Fibroblast of peridontal ligament (primary cell): ENCODE data around the gene TSPAN14.

Experiments used
- DNase-seq: peaks from one replicate; pipeline ENCODE4 v3.0.0-alpha.2; 2010; ENCODE audit errors: extremely low read depth

The TSPAN14 gene

DNA sequence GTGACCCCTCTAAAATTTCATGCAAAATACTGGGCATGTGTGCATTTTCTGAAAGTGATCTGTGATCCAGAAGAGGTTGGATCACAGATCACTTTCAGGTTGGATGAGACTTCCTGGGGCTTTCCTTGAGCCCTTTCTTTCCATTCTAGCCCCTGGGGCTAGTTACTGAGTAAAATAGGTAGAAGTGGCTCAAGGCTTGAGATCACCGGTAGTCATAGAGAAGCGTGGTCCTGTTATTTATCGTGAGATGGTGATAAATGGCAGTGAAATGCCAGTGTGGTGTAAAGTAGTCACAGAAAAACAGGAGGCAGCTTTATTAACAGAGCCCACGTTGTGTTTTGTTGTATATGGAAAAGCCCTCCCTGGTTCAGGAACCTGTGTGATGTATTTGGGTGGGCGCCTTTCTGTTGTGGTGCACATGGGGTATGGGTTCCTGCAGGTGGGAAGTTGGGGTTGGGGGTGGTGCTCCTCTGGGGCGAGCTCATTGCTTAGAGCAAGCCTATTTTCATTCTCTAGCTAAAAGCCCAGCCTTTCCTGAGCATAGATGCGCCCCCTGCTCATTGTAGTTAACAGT is 49.6 kb downstream of the TSPAN14 start:
- DNase-seq, result no peak

DNA sequence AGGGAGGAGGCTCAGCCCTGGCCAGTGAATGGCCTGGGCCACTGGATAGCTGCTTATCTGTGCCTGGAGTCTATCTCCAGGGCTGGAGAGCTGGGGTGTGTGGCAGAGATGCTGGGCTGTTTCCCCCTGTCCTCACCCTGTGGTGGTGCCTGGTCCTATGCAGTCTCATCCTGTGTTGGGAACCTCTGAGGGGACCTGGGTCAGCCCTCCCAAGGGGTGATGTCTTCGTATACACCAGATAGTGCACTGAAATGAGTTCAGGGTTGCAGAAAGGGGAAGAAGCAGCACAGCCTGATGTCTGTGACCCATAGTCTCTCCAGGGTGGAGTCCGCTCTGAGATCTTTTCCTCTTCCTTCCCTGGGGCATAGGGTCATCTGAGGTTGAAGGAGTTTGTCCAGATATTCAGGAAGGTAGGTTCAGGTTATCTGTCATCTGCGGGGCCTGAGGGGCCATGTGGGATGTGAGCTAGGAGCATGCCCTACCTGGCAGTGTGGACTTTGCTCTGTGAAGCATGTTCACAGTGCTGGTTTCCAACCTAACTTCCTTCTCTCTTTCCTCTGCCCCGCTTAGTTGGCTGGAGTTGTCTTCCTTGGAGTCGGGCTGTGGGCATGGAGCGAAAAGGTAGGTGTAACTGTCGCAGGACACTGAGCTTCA is 50.2 kb downstream of the TSPAN14 start:
- no peak for DNase-seq

DNA sequence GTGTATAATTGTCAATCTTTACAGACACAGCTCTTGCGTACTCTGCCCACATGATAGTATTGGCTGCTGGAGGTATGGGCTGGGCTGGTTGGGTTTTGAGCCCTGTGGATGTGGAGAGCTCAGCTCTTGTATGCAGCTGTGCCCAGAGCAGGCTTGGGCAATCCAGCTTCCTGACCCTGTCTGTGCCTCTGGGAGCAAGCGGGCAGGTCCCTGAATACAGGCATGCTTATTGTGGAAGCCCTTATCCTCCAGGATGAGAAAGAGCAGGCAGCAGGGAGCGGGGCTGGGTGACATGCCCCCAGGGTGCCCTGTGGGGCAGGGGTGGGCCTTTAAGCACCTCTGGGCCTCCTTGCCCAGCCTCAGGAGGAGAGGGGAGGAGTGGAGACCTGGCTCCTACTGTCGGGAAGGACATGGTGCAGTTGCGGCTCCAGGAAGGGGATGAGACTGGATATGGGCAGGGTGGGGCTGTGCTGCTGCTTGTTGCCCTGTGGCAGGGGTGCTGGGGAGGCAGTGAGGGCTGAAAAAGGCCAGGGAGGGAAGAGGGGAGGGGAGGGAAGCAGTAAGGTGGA is 50.9 kb downstream of the TSPAN14 start:
- DNase-seq, result no peak

DNA sequence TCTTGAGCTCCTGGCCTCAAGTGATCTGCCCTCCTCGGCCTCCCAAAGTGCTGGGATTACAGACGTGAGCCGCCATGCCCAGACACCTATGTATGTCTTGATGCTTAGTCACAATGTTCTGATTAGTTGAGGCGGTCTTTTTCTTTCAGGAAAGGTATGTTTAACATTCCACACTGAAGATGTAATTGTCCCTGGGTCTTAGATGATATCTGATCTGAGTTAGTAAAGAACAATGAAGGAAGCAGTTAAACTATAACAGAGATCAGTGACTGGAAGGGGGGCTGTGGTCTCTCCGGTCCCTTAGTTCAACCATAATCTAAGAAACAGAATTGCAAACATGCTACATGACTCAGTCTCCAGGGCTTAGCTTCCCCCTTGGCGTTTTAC is 52.1 kb downstream of the TSPAN14 start:
- no peak for DNase-seq

DNA sequence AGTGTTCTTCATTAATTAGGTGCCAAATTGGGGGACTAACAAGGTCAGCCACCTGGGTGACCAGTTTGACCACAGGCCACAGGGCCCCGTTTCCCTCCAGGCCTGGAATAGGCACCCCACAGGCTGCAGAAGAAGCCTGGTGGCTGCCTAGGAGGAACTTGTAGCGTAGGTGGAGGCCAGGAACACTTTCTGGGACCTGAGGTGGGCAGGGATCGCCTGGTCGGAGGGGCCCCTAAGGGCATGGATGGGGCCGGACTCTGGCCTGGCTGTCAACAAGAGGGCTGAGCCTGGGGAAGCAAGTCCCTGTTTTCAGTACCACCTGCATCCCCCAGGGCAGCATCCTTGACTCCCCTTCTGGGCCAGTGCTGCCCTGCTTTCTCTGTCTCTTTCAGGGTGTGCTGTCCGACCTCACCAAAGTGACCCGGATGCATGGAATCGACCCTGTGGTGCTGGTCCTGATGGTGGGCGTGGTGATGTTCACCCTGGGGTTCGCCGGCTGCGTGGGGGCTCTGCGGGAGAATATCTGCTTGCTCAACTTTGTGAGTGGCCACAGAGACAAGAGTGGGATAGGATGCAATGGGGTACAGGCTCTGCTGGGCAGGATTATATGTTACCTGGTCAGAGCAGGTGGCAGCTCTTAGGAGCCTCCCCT is 52.9 kb downstream of the TSPAN14 start:
- no peak for DNase-seq

DNA sequence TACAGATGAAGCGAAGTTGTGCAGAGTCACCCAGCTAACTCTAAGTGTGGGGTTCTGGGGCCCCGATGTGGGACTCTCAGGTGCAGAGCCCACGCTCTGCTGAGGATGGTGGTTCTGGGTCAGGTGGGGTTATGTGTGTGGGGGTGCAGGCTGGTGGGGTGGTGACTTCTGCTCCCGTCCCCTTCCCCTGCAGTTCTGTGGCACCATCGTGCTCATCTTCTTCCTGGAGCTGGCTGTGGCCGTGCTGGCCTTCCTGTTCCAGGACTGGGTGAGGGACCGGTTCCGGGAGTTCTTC is 54.9 kb downstream of the TSPAN14 start:
- no peak for DNase-seq

DNA sequence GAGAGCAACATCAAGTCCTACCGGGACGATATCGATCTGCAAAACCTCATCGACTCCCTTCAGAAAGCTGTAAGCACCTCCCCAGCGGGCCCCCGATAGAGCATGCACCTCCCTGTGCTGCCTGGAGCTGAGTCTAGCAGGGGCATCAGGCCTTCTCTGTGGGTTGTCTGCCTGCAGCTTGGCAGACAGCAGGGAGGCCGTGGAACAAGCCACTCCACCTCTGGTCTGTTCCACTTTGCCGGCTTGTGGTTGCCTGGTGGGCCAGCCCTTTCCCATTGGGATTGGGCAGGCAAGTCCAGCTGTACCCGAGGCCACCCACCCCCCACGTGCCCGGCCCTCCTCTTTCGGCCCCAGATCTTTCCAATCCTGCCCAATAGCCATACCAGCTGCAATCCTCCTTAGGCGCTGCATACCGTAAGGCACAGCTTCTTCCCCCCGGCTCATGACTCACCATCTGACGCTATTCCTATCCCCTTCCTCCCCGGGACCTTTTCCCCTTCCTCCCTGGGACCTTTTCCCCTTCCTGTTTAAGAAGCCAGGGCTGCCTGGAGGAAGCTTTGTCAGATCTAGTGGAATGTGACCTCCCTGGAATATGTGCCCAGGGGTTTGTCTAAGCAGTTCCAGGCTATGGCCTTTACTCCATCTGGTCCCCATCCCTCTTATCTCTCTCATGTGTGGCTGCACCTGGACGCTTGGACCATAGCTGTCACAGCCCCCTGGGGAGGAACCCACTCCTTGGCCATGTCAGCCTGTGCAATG is 55.5 kb downstream of the TSPAN14 start:
- DNase-seq, result peak; percentile 54

DNA sequence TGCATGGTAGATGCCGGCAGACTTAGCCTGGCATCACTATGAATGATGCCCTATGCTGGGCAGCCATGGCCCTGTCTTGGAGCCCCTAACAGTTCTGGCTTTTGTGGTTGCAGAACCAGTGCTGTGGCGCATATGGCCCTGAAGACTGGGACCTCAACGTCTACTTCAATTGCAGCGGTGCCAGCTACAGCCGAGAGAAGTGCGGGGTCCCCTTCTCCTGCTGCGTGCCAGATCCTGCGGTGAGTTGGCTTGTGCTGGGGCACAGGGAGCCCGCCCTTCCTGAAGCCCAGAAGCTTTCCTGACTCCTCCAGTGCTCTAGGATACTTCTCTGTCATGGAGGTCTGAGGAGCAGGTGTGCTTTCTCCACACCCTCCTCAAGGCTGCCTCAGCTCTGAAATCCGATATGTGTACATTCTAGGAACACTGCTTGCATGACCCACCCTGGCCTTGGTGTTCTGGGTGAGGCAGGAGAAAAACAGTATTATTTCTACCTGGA is 58.0 kb downstream of the TSPAN14 start:
- DNase-seq, result no peak

DNA sequence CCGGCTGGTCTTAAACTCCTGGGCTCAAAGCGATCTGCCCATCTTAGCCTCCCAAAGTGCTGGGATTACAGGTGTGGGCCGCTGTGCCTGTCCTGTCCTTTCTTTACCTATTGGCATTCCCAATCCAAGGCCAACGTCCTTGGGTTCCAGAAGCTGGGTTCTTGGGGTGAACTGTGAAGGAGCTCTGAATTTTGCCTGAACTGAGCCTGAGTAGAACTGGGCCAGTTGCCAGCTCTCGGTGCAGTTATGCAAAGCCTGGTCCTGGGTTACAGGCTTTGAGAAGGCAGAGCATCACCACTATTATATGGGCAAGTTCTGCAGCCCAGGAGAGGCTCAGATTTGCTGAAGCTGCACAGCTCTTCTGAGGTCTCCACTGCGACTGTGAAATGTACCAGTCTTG is 59.0 kb downstream of the TSPAN14 start:
- DNase-seq, result no peak

DNA sequence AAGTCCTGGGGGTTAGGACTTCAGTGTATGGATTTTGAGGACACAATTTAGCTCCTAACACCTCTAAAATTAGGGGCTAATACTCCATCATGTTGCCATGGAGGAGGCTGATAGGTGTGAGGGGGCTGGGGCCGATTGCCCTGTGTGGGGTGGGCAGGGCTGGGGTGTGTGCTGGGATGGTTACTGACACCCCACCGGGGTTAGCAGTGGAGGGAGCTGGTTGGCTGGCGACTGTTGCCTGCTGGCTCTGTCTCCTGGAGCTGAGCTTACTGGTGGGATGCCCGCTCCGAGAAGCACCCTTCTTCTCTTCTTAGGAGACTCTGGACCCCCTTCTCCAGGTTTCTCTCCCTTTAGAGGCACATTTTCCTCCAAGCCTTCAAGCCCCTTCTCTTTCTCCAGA is 61.4 kb downstream of the TSPAN14 start:
- DNase-seq, result no peak

DNA sequence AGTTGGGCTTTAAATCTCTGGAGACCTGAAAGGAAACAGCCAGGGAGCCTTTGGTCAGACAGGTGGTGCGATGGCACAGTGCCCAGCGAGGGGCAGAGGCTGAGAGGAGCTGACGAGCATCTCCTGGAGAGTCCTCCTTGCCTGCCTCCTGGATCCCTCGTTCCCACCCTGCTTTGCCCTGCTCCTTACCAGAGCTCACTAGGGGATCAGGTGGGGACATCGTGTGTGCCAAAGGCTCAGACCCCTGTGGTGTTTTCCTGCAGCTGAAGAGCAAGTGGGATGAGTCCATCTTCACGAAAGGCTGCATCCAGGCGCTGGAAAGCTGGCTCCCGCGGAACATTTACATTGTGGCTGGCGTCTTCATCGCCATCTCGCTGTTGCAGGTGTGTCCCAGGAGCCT is 61.8 kb downstream of the TSPAN14 start:
- DNase-seq, result no peak

DNA sequence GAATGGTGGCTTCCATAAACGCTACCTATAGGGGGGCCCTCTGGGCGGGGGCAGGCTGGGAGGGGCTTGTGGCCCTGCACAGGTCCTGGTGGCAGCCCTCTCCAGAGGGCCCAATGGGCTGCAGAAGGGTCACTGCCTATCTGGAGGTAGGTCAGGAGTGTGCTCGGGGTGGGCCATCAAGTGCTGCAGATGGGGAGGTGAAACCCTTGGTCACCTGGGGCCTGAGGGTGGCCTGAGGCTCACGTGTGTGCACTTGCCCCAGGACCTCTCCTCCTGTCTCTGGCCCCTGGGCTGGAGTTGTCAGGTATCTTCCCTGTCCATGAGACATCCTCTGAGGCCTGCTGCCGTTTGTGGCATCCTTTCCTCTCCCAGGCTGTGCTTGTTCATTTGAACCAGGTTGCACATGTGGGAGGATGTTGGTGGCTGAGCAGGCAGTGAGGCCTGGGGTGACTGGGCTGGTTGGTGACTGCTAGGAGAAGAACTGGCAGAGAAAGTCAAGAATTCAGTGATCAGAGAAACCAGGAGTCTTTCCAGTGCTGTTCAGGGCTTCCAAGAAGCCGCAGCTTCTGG is 62.5 kb downstream of the TSPAN14 start:
- DNase-seq, result no peak

DNA sequence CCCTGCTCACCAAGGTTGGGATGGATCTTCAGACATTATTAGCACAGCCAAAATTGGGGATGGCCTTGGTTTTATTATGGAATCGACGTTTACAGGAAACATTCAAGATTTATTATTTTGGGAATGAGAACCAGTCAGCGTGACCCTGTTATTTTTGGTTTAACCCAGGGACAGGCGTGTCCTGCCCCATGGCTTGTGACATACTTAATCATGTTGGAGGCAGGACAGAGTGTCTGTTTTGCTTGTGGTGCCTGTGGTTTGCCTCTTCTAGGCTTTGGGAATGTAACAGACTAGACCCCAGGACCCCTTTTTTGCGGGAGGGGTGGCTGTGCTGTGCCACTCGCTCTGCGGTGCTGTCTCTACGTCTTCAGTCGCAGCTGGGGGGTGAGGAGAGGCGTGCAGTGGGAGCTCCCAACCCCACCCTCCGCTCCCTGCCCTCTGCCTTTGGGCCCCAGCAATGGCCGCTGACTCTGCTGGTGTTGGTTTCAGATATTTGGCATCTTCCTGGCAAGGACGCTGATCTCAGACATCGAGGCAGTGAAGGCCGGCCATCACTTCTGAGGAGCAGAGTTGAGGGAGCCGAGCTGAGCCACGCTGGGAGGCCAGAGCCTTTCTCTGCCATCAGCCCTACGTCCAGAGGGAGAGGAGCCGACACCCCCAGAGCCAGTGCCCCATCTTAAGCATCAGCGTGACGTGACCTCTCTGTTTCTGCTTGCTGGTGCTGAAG is 63.5 kb downstream of the TSPAN14 start:
- no peak for DNase-seq

DNA sequence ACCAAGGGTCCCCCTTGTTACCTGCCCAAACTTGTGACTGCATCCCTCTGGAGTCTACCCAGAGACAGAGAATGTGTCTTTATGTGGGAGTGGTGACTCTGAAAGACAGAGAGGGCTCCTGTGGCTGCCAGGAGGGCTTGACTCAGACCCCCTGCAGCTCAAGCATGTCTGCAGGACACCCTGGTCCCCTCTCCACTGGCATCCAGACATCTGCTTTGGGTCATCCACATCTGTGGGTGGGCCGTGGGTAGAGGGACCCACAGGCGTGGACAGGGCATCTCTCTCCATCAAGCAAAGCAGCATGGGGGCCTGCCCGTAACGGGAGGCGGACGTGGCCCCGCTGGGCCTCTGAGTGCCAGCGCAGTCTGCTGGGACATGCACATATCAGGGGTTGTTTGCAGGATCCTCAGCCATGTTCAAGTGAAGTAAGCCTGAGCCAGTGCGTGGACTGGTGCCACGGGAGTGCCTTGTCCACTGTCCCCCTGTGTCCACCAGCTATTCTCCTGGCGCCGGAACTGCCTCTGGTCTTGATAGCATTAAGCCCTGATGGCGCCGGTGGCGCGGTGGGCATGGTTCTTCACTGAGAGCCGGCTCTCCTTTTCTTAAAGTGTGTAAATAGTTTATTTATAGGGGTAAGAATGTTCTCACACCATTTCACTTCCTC is 64.2 kb downstream of the TSPAN14 start:
- DNase-seq, result no peak

DNA sequence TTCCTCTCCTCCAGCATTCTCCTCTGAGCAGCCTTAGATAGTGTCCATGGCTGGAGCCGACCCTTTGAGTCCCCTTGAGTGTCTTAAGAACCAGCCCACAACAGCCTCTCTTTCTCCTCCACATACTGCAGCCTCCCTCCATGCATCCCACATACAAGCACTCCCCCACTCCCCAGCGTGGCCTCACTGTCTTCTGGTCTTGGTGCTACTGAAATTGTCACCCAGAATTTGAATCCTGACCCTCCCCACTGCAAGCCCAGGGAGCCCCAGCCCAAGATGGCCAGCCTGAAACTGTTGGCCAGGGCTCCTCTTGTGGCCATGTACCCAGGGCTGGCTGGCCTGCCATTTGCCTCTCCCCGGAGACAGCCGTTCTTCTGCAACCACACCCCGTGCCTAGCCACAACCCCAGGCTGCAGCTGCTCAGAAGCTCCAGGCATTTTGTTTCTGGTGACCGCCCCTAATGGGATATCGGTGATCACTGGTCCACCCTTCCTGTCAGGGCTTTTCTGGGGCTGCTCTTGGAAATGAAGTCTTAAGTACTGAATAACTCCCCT is 64.8 kb downstream of the TSPAN14 start:
- no peak for DNase-seq

DNA sequence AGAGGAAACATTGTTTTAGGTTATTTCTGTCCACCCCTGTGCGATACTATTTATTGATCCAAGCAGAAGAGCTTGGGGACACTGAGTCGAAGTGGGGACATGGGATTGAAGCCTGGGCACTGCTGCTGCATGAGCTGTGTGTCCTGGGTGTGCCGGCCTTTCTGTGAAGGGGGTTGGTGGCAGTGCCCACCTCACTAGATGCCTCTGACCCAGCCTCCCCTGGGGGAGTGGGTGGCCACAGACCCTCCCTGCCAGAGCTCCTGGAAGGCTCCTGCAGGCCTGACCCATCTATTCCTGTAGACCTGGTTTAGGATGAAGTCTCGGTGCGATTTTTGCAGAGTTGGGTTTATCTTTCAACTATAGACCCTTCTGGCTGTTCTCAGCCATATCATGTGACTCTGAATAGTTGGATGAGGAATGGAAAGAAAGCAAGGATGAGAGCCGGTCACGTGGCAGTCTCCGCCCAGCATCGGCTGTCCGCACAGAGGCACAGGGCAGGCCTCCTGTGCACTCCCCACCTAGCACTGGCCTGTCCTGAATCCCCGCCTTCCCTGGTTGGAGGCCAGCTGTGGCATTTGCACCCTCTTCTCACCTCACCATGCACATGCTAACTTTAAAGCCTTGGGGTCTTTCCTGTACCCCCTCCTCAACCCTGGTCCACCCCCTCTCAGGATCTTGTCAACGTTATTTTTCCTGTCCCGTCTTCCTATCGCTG is 66.0 kb downstream of the TSPAN14 start:
- DNase-seq, result no peak

DNA sequence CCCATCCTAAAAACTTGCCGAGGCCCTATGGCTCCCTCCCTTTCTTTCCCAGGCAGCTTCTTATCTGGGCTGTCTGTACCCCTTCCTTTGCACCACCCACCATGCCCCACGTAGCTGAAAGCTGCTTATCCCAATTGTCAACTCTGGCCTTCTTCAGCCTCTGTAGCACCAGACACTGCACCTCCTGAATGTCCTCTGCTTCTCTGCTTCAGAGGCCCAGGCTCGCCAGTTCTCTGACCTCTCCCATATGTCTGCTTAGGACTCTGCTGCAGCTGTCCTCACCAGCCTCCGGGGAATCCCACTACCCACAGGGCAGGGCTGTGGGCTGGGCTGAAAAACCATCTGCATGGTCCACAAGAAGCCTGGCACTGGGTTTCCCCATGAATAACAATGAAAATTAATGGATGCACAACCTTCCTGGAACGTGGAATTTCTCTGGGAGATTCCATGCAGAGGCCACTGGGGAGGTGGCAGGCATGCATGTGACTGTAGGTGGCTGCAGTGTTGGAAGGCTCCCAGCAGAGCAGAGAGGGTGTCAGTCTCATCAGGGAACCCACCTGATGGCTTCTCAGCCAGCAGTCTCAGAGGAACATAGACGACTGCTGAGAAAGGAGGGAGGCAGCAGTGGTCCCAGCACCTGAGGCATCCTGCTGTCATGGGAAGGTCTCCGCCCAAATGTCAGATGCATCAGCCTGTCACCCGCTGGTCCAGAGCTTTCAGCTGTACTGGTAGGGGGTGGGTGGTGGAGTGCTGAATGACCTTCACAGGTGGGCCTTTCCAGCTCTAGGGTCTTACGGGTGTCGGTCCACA is 66.8 kb downstream of the TSPAN14 start:
- DNase-seq, result no peak

DNA sequence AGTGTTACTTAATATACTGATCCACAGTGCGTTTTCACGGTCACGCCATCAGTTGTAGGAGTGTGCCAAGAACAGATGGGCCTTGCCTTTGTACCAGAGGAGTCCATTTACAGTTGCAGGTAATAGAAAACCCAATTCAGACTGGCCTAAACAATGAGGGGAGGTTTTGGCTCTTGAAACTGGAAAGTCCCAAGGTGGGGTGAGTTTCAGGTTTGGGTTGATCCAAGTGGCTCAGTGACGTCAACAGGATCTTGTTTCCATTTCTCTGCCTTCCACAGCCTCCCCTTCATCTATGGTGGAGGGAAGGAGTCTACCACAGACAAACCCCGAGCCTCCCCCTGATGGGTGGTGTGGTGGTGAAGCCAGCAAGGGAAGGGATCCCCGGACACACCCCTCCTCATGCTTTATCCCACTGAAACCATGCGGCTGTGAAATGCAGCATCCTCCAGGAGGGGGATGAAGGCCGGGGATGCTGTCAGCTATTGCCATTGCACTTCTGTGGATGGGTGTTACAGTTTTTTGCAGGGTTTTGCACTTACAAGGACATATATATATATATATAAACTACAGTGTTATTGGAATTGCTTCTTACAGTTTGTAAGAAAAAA is 68.8 kb downstream of the TSPAN14 start:
- no peak for DNase-seq

DNA sequence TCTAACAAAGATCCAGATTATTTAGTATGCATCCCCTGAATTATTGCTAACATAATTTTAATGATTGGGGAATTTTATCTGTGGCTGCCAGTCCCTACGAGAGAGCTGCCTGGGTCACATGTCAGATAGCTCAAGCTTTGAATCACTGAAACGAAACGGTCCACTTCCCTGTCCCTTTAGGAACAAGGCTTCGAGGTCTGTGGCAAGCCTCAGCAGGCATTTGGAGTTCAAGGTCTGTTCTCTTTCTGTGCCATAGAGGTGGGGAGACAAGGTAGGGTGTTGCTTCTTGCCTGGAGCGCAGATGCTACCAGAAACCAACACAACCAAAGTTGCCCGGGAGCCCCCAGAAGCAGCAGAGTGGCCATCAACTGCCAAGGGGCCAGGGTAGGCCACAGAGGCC is 69.7 kb downstream of the TSPAN14 start:
- DNase-seq, result no peak
